Loucy (cell line): ENCODE data around the gene DENND10.
"Not testable (repeated sequence)": the region's sequence is repeated elsewhere in the genome, so short reads cannot be mapped to it uniquely, and the experiment has no call there.

ENCODE experiments used
- H2AFZ ChIP-seq: fragments of 200-600 bp; sonication (generic); 2 replicates; pipeline ENCODE4 v1.6.0; 2016; ENCODE audit warnings: antibody characterized with exemption, mild to moderate bottlenecking, low read length, moderate library complexity
- H3F3A ChIP-seq: fragments of 200-600 bp; 2 replicates; pipeline ENCODE4 v1.6.0; 2016; ENCODE audit warnings: antibody characterized with exemption, low read depth, mild to moderate bottlenecking
- H3K27me3 ChIP-seq: fragments of 200-600 bp; sonication (generic); 2 replicates; pipeline ENCODE4 v1.6.1; 2014; ENCODE audit warnings: low read length, mild to moderate bottlenecking; ENCODE audit not compliant: insufficient read depth, poor library complexity, severe bottlenecking
- H3K36me3 ChIP-seq: fragments of 200-600 bp; sonication (generic); 2 replicates; pipeline ENCODE4 v1.6.1; 2016; ENCODE audit warnings: low read length; ENCODE audit not compliant: insufficient read depth
- H3K4me1 ChIP-seq: fragments of 200-600 bp; sonication (generic); 2 replicates; pipeline ENCODE4 v1.5.1; 2014; ENCODE audit warnings: low read length, mild to moderate bottlenecking; ENCODE audit not compliant: insufficient read depth, poor library complexity, severe bottlenecking
- H3K4me2 ChIP-seq: fragments of 200-600 bp; sonication (generic); 2 replicates; pipeline ENCODE4 v1.6.0; 2014; ENCODE audit warnings: antibody characterized with exemption, low read length, low read depth, mild to moderate bottlenecking; ENCODE audit not compliant: poor library complexity, severe bottlenecking
- H3K4me3 ChIP-seq: fragments of 200-600 bp; sonication (generic); 2 replicates; pipeline ENCODE4 v1.5.1; 2014; ENCODE audit warnings: low read length, mild to moderate bottlenecking, mixed read lengths; ENCODE audit not compliant: poor library complexity, severe bottlenecking
- H3K79me2 ChIP-seq: fragments of 200-600 bp; sonication (generic); 2 replicates; pipeline ENCODE4 v1.6.1; 2014; ENCODE audit warnings: low read length; ENCODE audit not compliant: insufficient read depth
- H3K9ac ChIP-seq: fragments of 200-600 bp; sonication (generic); 2 replicates; pipeline ENCODE4 v1.6.0; 2014; ENCODE audit warnings: mild to moderate bottlenecking, low read depth, low read length, moderate library complexity; ENCODE audit not compliant: poor library complexity, severe bottlenecking
- H3K9me2 ChIP-seq: fragments of 200-600 bp; sonication (generic); replicated peaks from 2 replicates; pipeline ENCODE4 v1.6.1; 2016; ENCODE audit warnings: low read depth, low read length, mixed read lengths
- H3K9me3 ChIP-seq: fragments of 200-600 bp; sonication (generic); 2 replicates; pipeline ENCODE4 v1.6.1; 2014; ENCODE audit warnings: mild to moderate bottlenecking, antibody characterized with exemption, low read length, low read depth; ENCODE audit not compliant: insufficient read depth
- H4K20me1 ChIP-seq: fragments of 200-600 bp; sonication (generic); 2 replicates; pipeline ENCODE4 v1.6.0; 2014; ENCODE audit warnings: antibody characterized with exemption, low read length, mild to moderate bottlenecking; ENCODE audit not compliant: insufficient read depth, poor library complexity, severe bottlenecking
- EZH2phosphoT487 ChIP-seq: fragments of 200-600 bp; IDR thresholded peaks from 2 replicates; pipeline ENCODE4 v1.6.1; 2018; ENCODE audit warnings: antibody characterized with exemption, mild to moderate bottlenecking, moderate library complexity, borderline replicate concordance
- TF ChIP-seq, protein P1 (sequence below): fragments of 200-600 bp; sonication (generic); conservative IDR thresholded peaks from 2 replicates; pipeline ENCODE4 v1.5.1; 2014; ENCODE audit warnings: mild to moderate bottlenecking, antibody characterized with exemption, low read length

Gene DENND10

DNA sequence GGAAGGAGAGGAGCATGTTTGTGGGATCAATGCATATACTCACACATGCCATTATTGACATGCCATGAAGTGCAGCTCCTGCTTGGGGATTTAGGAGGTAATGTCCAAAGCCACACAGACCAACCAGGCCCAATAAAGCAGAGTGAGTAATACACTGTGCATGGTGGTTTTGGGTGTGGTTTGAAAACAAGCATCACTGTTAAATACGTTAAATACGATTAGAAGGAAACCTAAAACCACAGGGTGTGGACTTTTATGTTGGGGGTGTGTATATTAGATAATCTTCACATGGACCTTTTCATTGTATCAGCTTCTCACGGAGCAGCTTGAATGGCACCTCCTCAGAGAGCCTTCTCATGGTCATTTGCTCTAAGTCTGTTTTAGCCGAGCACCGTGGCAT is 12.9 kb upstream of the DENND10 start:
- no peaks in the 10 kb centered on the region for H3K36me3 ChIP-seq
- H3F3A ChIP-seq, result no peaks in the 10 kb centered on the region
- TF ChIP-seq, protein P1, sequence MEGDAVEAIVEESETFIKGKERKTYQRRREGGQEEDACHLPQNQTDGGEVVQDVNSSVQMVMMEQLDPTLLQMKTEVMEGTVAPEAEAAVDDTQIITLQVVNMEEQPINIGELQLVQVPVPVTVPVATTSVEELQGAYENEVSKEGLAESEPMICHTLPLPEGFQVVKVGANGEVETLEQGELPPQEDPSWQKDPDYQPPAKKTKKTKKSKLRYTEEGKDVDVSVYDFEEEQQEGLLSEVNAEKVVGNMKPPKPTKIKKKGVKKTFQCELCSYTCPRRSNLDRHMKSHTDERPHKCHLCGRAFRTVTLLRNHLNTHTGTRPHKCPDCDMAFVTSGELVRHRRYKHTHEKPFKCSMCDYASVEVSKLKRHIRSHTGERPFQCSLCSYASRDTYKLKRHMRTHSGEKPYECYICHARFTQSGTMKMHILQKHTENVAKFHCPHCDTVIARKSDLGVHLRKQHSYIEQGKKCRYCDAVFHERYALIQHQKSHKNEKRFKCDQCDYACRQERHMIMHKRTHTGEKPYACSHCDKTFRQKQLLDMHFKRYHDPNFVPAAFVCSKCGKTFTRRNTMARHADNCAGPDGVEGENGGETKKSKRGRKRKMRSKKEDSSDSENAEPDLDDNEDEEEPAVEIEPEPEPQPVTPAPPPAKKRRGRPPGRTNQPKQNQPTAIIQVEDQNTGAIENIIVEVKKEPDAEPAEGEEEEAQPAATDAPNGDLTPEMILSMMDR, result no peak
- TF ChIP-seq EZH2phosphoT487, result no peak
- H3K79me2 ChIP-seq, result no peaks in the 10 kb centered on the region
- H2AFZ ChIP-seq, result no peak overlapping the region
- no peaks in the 10 kb centered on the region for H3K9me2 ChIP-seq
- H3K4me3 ChIP-seq, result peak overlapping the region; percentile 6
- no peaks in the 10 kb centered on the region for H3K9me3 ChIP-seq
- peak overlapping the region; percentile 35 for H3K4me2 ChIP-seq
- no peaks in the 10 kb centered on the region for H3K27me3 ChIP-seq
- H4K20me1 ChIP-seq, result no peaks in the 10 kb centered on the region
- H3K9ac ChIP-seq, result peak overlapping the region; percentile 40
- peaks cover 28% of the 10 kb centered on the region for H3K4me1 ChIP-seq

DNA sequence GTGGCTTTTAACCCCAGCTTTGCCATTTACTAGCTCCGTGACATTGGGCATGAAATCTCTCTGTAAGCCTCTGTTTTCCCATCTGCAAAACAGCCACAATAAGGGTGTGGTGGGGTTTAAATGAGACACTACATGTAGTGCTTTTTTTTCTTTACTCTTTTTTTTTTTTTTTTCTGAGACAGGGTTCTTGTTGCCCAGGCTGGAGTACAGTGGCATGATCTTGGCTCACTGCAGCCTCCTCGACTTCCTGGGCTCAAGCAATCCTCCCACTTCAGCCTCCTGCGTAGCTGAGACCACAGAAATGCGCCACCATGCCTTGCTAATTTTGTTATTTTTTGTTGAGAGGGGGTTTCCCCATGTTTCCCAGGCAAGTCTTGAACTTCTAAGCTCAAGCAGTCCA is 8.3 kb upstream of the DENND10 start:
- Histone ChIP-seq H3K4me3 (no peak overlapping the region), H3K36me3 (no peaks in the 10 kb centered on the region), H3K9me3 (no peaks in the 10 kb centered on the region), H4K20me1 (no peaks in the 10 kb centered on the region), H3K4me2 (no peak overlapping the region), H3K9ac (no peak overlapping the region), H3K4me1 (peaks cover 9% of the 10 kb centered on the region), H3K9me2 (no peaks in the 10 kb centered on the region), H2AFZ (no peak overlapping the region), H3K27me3 (no peaks in the 10 kb centered on the region), H3K79me2 (no peaks in the 10 kb centered on the region), H3F3A (no peaks in the 10 kb centered on the region)
- TF ChIP-seq, protein P1, result no peak
- no peak for TF ChIP-seq EZH2phosphoT487

DNA sequence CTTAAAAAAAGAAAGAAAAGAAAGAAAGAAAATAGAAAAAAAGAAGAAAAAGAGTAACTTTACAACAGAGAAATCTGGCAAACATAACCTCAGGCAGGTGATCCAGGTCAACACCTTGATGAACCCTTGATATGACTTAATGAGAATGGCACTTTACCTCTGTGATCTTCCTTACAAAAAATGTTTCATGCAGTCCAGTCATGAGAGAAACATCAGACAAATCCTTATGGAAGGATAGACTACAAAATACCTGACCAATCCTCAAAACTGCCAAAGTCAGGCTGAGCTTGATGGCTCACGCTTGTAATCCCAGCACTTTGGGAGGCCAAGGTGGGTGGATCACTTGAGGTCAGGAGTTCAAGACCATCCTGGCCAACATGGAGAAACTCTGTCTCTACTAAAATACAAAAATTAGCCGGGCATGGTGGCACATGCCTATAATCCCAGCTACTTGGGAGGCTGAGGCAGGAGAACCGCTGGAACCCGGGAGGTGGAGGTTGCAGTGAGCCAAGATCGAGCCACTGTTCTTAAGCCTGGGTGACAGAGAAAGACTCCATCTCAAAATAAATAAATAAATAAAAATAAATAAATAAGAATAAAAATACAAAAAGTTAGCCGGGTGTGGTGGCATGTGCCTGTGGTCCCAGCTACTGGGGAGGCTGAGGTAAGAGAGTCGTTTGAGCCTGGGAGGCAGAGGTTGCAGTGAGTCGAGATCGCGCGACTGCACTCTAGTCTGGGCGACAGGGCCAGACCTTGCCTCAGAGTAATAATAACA is 7.1 kb upstream of the DENND10 start:
- not testable (repeated sequence) for H3K36me3 ChIP-seq, H2AFZ ChIP-seq, H3K4me1 ChIP-seq, H3F3A ChIP-seq, H3K4me2 ChIP-seq, H3K4me3 ChIP-seq, H3K9me2 ChIP-seq, H4K20me1 ChIP-seq, H3K9ac ChIP-seq, H3K9me3 ChIP-seq, H3K27me3 ChIP-seq, H3K79me2 ChIP-seq

DNA sequence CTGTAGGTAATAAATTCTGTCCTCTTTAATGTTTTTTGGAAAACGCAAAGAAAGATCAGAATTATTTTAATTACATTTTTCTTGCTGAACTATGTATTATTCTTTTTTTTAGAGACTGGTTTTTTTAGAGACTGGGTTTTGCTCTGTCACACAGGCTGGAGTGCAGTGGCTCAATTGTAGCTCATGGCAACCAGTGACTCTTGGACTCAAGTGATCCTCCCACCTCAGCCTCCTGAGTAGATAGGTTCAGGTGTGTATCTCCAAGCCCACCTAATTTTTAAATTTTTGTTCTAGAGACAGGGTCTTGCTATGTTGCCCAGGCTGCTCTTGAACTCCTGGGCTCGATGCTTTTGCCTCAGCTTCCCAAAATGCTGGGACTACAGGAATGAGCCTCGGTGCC is 5.3 kb upstream of the DENND10 start:
- H2AFZ ChIP-seq, result no peak overlapping the region
- H3K4me3 ChIP-seq, result no peak overlapping the region
- no peak overlapping the region for H3K4me2 ChIP-seq
- H3K9me2 ChIP-seq, result no peaks in the 10 kb centered on the region
- no peaks in the 10 kb centered on the region for H3K27me3 ChIP-seq
- H3K9ac ChIP-seq, result no peak overlapping the region
- no peaks in the 10 kb centered on the region for H4K20me1 ChIP-seq
- H3K36me3 ChIP-seq, result no peaks in the 10 kb centered on the region
- H3F3A ChIP-seq, result peaks cover 8% of the 10 kb centered on the region; the same call in 1 of the 2 replicates
- TF ChIP-seq, protein P1, result no peak
- no peak for TF ChIP-seq EZH2phosphoT487
- H3K79me2 ChIP-seq, result no peaks in the 10 kb centered on the region
- H3K4me1 ChIP-seq, result peaks cover 2% of the 10 kb centered on the region
- no peaks in the 10 kb centered on the region for H3K9me3 ChIP-seq
